ENCODE results near the gene PGP.

Gene PGP

GRCh38 chr16:2180461-2180860 is 34.2 kb downstream of the PGP start:
- ChIA-PET POLR2A (ENCODE audit: low non-redundant PET) (no interaction called here), CTCF (interaction anchor here (1.7 kb wide), 1 partner anchor 14 kb away, joined by 8 read pairs; no protein-coding TSS in a partner anchor)
- no peak for DNase-seq (ENCODE audit: low spot score)
- H3K27ac ChIP-seq = no peak overlapping the region
- TF ChIP-seq, protein P1, sequence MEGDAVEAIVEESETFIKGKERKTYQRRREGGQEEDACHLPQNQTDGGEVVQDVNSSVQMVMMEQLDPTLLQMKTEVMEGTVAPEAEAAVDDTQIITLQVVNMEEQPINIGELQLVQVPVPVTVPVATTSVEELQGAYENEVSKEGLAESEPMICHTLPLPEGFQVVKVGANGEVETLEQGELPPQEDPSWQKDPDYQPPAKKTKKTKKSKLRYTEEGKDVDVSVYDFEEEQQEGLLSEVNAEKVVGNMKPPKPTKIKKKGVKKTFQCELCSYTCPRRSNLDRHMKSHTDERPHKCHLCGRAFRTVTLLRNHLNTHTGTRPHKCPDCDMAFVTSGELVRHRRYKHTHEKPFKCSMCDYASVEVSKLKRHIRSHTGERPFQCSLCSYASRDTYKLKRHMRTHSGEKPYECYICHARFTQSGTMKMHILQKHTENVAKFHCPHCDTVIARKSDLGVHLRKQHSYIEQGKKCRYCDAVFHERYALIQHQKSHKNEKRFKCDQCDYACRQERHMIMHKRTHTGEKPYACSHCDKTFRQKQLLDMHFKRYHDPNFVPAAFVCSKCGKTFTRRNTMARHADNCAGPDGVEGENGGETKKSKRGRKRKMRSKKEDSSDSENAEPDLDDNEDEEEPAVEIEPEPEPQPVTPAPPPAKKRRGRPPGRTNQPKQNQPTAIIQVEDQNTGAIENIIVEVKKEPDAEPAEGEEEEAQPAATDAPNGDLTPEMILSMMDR (conservative IDR thresholded peaks at IDR 0.05; ENCODE audit: low read depth) = no peak

DNA sequence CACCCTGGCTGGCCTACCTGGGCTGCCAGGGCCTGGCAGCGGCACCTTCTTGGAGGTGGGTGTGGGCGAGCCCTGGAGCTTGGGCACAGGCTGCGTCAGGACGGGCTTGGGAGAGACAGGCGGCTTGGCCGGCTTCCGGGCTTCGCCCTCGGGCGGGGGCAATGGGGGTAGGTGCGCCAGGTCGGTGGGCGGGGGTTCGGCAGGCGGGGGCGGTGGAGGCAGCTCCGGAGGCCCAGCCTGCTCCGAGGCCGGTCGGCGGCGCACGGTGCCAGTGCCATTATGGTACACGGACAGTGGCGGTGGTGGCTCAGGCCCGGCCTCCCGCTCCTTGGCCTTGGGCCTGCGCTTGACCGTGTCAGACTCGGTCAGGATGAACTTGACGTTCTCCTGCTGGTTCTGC is 35.1 kb downstream of the PGP start:
- ChIA-PET CTCF (no interaction called here), POLR2A (ENCODE audit: low non-redundant PET) (no interaction called here)
- TF ChIP-seq, protein P1 (conservative IDR thresholded peaks at IDR 0.05; ENCODE audit: low read depth) = no peak
- peak overlapping the region; percentile 67 for H3K27ac ChIP-seq
- no peak for DNase-seq (ENCODE audit: low spot score)

- DNase-seq (ENCODE audit: low spot score) = no peak
- POLR2A ChIA-PET (ENCODE audit: low non-redundant PET) = no interaction called here
- TF ChIP-seq, protein P1 (conservative IDR thresholded peaks at IDR 0.05; ENCODE audit: low read depth) = no peak
- peak overlapping the region; percentile 67 for H3K27ac ChIP-seq
- CTCF ChIA-PET = no interaction called here
Measured at GRCh38 chr16:2179107-2179501, 35.5 kb downstream of the PGP start.

- peak overlapping the region; percentile 67 for H3K27ac ChIP-seq
- TF ChIP-seq, protein P1 (conservative IDR thresholded peaks at IDR 0.05; ENCODE audit: low read depth) = no peak
- POLR2A ChIA-PET (ENCODE audit: low non-redundant PET) = no interaction called here
- CTCF ChIA-PET = interaction anchor here (0.7 kb wide), 1 partner anchor 270 kb away, joined by 5 read pairs; no protein-coding TSS in a partner anchor
- DNase-seq (ENCODE audit: low spot score) = no peak
Measured at GRCh38 chr16:2178321-2179106, 36.1 kb downstream of the PGP start.

DNA sequence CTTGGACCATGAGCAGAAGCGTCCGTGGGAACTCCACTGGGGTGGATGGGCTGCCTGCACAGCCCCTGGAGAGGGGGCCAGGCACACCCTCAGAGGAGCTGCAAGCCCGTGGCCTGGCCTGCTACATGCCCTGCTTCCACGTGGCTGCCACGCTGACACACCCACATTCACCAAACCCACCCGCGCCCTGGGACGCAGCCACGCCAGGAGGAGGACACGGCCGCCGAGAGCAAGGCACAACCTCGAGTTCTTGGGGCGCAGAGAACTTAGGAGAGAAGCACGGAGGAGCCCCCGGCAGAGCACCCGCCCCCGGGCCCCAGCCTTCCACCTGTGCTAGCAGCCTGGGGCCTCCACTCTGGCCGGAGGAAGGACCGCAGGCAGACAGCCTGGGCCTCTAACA is 37.1 kb downstream of the PGP start:
- ChIA-PET POLR2A (ENCODE audit: low non-redundant PET) (no interaction called here), CTCF (no interaction called here)
- TF ChIP-seq, protein P1 (conservative IDR thresholded peaks at IDR 0.05; ENCODE audit: low read depth) = no peak
- DNase-seq (ENCODE audit: low spot score) = no peak
- H3K27ac ChIP-seq = peak overlapping the region; percentile 67

DNA sequence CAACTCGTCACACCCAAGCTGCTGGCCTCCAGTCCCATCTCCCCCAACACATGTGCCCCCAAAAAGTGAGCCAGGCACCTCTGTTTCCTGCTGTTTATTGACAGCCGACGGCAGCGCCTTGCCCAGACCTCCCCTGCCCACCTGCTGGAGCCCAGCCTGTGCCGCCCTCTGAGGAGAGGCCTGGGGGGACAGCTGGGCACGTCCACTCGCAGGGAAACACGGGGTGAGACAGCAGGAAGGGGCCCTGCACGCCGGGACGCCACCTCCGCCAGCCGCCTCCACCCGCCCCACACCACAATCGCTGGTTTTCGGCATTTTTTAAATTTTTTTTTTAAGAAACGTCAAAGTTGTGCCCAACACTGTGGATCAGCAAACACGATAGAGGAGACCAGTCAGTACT is 37.5 kb downstream of the PGP start:
- no peak for DNase-seq (ENCODE audit: low spot score)
- POLR2A ChIA-PET (ENCODE audit: low non-redundant PET) = no interaction called here
- H3K27ac ChIP-seq = peak overlapping the region; percentile 67
- TF ChIP-seq, protein P1 (conservative IDR thresholded peaks at IDR 0.05; ENCODE audit: low read depth) = no peak
- CTCF ChIA-PET = interaction anchor here (1.4 kb wide), 1 partner anchor 17 kb away, joined by 4 read pairs; no protein-coding TSS in a partner anchor
